ENCODE results near the gene HIPK4.

- TF ChIP-seq, protein P1, sequence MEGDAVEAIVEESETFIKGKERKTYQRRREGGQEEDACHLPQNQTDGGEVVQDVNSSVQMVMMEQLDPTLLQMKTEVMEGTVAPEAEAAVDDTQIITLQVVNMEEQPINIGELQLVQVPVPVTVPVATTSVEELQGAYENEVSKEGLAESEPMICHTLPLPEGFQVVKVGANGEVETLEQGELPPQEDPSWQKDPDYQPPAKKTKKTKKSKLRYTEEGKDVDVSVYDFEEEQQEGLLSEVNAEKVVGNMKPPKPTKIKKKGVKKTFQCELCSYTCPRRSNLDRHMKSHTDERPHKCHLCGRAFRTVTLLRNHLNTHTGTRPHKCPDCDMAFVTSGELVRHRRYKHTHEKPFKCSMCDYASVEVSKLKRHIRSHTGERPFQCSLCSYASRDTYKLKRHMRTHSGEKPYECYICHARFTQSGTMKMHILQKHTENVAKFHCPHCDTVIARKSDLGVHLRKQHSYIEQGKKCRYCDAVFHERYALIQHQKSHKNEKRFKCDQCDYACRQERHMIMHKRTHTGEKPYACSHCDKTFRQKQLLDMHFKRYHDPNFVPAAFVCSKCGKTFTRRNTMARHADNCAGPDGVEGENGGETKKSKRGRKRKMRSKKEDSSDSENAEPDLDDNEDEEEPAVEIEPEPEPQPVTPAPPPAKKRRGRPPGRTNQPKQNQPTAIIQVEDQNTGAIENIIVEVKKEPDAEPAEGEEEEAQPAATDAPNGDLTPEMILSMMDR (IDR thresholded peaks at IDR 0.05): no peak
- no peak for TF ChIP-seq POLR2A (IDR thresholded peaks at IDR 0.05)
Observed at GRCh38 chr19:40422748-40423566, 33.0 kb upstream of the HIPK4 start.
